NCI-H460 (cell line): ENCODE results near the gene CLEC9A. TPM values are rescaled to one million over a fixed set of nuclear protein-coding genes. Genes with fewer than 3 reads are reported as not detected.
"Not testable (repeated sequence)": the region's sequence is repeated elsewhere in the genome, so short reads cannot be mapped to it uniquely, and the experiment has no call there.

Experiments
- DNase-seq: peaks from one replicate; pipeline ENCODE4 v3.0.0-alpha.2; 2016; ENCODE audit warnings: low read depth; ENCODE audit errors: extremely low read depth
- polyA plus RNA-seq: library from polyadenylated mRNA; depleted of rRNA; stranded (reverse); fragments of >200 nt; gene quantifications from 2 replicates; pipeline ENCODE4 v1.2.3, GENCODE V29; 2014; cell fraction: nucleus; rRNA removed
- total RNA-seq: library from RNA; depleted of rRNA; stranded (reverse); fragments of >200 nt; shearing (Covaris generic); gene quantifications from 2 replicates; pipeline ENCODE4 v1.2.3, GENCODE V29; 2014; rRNA removed

CLEC9A gene
- total RNA-seq: not detected in 2 replicates
- not detected in 2 replicates for polyA plus RNA-seq

DNA sequence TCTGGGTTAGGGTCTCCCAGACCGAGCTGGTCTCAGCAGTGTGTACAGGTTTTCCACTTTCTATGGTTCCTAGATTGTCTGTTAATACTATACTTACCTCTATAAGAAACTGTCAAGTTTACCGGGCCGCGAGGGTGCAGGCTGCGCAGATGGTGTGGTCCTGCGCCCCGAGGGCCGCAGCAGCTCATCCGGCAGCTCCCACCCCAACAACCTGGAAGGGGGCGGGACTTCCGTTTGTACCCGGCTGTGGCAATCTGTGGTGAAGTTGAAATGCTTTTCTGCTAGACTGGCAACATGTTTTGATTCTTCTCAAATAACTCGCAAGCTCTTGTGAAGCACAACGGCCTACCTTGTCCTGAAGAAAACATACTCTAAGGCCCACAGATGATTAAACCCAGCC lies at the start of gene CLEC9A:
TSS of gene CLEC9A (plus strand) at position 237 of the 400 bp plus-strand sequence. CDS start 22,006 bp downstream, outside the sequence.
- no peak for DNase-seq

- no peak for DNase-seq
These were observed 38.6 kb upstream of the CLEC9A start for GRCh38 chr12:9991876-9992275.

DNA sequence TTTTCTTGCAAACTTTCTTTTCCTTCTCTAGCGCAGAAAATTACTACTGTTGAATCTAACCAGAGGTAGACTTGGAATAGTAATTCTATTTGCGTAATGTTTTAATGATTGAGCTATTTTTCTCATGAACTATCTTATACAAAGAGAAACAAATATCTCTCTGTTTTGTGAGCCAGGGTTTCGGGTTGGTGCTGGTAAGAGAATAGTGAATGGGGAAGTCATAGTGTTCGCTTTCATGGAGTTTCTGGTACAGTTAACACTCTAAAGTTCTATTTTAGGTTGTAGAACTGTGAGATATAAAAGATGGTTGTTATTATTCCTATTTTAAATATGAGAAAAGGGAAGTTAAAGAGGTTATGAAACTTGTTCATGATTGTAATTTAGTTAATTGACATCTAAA lies 38.2 kb upstream of the CLEC9A start:
- no peak for DNase-seq

GRCh38 chr12:9999016-9999415 lies 31.5 kb upstream of the CLEC9A start, which contains the start of gene CLEC1B:
TSS of gene CLEC1B (minus strand) at chr12:9999121. CDS start at chr12:9999100, 21 bp downstream.
- no peak for DNase-seq

DNA sequence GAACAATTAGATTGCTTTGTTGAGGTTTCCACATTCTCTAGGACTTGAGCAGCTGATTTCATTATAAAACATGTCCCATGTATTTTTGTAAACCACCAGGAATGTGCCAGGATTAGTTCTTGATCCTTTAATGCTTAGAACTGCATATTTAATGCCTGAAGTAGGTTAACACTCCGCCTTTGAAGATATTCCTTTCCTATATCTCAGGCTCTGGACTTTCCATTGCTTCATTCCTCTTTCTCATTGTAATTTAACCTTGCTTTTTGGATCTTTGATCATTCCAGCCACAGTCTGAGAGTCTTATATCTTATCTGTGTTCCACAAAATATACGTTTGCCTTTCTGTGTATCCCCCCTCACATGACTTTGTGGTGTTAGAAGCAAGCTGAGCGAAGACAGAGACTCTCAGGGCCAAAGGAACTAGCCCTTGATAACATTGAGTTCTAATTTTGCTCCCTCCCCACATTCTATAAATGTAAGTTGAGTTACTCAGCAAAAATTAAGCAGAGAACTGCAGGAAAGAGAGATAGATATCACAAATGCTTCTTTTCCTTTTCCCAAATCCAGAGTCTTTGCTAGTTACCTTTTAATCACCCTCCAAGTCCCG lies 29.2 kb upstream of the CLEC9A start:
- no peak for DNase-seq

GRCh38 chr12:10012630-10013330 lies 17.7 kb upstream of the CLEC9A start:
- no peak for DNase-seq

- DNase-seq: no peak
These were observed 15.0 kb upstream of the CLEC9A start for GRCh38 chr12:10015450-10015849.

DNA sequence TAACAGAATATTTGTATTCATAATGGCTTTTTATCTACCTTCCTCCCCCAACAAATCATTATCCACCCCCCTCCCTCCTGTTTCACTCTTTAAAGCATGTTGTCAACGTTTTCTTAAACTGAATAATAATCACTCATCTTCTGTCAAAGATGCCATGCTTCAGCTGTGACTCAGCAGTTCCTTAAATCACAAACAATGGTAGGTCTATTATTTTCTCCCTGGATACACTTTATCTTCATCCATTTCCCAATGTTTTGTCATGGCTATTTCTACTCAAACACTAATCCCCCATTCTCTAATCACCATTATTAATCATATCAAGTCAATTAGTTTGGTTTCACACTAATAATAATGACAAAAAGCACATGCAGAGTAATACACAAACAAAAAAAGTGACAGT lies 13.6 kb upstream of the CLEC9A start:
- no peak for DNase-seq

DNA sequence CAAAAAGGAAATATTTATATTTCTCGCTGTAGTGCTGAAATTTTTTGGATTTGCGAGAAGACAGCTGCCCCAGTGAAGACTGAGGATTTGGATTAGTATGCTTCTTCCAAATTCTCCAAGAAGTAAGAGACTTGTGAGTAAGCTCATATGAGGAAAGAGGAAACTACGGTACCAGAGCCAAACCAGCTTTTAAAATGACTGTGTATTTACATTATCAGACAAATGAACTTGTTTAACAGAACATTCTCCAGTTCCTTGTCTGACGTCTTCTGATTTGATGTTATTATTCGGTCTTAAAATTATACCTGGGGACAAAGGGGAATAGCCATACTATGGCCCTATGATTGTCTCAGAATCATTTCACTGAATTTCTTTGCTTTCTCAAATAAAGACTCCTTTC lies 12.1 kb upstream of the CLEC9A start:
- no peak for DNase-seq

DNA sequence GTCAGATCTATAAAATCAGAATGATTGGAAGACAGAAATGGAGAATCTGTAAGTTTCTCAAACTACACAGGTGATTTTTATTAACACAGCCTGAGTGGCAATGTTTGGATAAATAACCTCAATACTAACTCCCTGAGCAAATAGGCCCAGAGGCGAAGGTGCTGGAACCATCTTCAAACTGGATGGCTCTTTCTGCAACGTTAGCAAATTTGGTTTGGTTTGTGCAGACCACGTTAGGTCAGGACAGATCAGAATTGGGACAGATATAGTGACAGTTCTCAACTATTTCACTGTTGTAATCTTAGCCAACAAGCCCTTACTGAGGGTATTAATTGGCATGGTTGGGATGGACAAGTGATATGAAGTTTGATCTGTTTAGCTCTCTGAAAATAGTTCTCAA lies 9.1 kb upstream of the CLEC9A start:
- no peak for DNase-seq

GRCh38 chr12:10025236-10025635 lies 5.2 kb upstream of the CLEC9A start:
- DNase-seq: no peak

GRCh38 chr12:10026666-10027065 lies 3.8 kb upstream of the CLEC9A start:
- DNase-seq: not testable (repeated sequence)

DNA sequence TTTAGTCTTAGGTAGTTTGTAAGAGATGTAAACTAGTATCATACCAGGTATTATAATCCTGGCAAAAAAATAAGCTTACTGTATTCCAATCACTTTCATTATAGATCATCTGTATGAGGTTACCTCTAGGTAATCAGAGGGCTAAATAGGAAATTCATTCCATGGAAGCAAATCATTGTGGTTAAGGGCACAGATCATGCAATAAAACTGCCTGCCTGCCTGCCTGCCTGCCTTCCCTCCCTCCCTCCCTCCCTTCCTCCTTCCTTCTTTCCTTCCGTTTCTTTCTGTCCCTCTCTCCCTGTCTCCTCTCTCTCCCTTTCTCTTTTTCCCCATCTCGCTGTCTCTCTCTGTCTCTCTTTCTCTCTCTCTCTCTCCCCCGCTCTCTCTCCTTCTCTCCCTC lies 3.2 kb upstream of the CLEC9A start:
- DNase-seq: no peak

GRCh38 chr12:10027721-10028120 lies 2.8 kb upstream of the CLEC9A start:
- DNase-seq: peak; percentile 2

DNA sequence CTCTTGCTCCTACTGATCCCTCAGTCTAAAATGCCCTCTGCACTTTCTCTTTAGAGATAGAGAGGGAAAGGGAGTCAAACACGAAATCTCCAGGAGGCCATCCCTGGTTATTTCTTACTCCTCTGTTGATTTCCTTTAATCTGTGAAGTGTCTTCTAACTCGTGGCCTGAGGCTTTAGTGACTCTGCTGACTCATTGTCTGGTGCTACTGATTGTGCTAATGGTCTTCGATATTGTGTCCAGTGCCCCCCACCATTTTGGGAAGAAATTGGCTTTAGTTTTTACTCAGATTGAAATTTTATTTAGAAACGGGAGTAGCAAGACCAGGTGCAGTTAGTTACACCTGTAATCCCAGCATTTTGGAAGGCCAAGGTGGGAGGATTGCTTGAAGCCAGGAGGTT lies 839 bp downstream of the CLEC9A start:
- no peak for DNase-seq

- DNase-seq: no peak
These were observed 1.3 kb downstream of the CLEC9A start for GRCh38 chr12:10031771-10032175.

DNA sequence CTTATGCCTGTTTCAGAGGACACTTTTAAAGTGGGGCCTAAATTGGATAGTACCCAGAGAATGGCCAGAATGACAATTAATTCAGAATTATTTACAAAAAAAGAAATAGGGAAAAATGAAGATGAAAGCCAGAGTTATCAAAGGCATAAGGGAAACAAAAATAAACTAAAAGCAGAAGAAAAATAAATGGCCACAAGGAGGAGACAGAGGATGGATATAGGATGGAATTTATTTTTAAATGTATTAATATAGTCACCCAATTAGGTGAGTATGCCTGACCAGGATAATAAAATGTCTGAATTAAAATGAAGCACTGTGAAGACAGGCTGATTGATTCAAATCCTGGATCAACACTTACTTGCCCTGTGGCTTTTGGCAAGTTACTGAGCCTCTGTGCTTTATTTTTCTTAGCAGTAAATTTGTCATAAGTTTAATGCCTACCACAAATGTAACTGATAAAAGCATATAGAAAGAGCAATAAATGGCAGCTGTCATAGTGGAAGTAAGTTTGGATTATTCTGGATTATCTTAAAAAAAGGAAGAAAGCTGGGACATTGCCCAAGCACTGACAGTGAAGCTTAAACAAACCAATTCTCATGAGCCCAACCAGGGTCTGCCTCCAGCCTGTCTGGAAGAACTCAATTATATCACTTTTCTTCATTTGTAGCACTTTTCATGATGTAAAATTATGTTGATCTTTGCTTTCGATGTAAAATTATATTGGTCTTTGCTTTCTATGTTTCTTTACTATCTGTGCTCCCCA lies 3.5 kb downstream of the CLEC9A start:
- no peak for DNase-seq

DNA sequence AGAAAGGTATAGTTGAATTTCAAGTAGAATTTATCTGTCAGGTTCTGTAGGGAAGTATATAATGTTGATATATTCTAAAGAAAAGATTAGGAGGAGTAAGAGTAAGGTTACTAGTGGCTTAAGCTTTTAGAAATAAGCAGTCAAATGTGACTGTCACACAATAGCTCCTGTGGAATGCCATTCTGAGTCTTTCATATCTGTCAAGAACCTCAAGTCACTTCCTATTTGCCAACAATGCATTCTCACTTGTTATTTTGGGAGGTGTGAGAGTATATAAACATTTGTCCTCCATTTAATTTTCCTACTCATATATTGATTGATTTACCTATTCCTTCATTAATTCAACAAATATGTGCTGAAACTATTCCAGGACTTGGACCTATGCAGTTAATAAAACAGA lies 11.7 kb downstream of the CLEC9A start:
- DNase-seq: no peak

DNA sequence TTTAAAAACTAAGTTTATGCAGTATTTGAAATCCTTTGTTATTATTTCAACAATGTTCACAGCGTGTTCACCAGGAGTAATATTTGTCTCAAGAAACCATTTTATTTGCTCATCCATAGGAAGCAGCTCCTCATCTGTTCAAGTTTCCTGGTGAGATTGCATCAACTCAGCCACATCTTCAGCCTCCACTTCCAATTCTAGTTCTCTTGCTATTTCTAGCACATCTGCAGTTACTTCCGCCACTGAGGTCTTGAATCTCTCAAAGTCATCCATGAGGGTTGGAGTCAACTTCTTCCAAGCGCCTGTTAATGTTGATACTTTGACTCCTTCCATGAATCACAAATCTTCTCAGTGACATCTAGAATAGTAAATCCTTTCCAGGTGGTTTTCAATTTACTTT lies 18.0 kb downstream of the CLEC9A start:
- DNase-seq: no peak

DNA sequence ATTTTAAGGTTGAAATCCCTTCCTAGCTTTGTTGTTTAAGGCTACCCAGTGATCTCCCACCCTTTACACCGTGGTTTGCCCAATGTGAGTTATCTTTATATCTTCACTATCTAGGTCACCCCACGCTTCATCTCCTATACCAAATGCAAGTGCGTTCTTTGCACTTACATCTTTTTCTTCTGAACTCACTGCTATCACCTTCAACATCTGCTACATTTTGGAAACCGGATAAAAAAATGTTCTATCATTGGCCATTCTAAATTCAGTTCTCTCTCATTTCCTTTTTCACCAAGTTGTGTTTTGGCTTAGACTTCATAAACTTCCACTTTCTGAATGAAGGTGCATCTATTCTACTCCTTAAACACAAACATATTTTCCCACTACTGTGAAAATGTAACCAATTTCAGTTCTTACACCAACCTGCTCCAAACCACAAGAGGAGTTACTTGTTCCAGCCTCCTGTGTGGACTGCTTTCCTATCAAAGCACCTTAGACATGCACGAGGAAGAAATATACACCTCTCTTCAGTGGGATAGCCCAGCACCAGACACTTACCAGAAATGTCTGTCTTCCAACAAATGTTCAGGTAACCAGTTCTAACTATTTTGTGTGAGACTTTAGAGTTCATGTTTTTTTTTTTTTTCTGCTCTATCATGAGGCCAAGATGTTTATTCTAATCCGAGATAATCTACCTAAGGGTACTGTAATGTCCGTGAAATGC lies 21.9 kb downstream of the CLEC9A start:
- DNase-seq: no peak

GRCh38 chr12:10058387-10058786 lies 27.9 kb downstream of the CLEC9A start:
- DNase-seq: no peak
